Measurements from ENCODE around the gene ATP4A.

The ATP4A gene

GRCh38 chr19:35565016-35565856 is 1.8 kb upstream of the ATP4A start:
- DNase-seq (ENCODE audit: low read depth in 2 of 2) = no peak

DNA sequence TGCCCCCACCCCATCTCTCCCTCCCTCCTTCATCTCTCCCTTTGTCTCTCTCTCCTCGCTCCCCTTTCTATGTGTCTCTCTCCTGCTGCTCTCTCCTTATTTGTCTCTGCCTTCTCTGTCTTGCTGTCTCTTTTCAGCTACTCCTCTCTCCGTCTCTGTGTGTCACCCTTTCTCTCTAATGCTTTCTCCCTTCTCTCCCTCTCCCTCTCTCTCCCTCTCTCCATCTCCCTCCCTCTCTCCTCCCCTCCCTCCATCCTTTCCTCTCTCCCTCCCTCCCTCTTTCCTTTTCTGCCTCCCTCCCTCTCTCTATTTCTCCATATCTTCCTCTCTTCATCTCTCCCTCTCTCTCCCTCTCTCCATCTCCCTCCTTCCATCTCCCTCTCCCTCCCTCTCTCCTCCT is 682 bp downstream of the ATP4A start:
- no peak for DNase-seq (ENCODE audit: low read depth in 2 of 2)

DNA sequence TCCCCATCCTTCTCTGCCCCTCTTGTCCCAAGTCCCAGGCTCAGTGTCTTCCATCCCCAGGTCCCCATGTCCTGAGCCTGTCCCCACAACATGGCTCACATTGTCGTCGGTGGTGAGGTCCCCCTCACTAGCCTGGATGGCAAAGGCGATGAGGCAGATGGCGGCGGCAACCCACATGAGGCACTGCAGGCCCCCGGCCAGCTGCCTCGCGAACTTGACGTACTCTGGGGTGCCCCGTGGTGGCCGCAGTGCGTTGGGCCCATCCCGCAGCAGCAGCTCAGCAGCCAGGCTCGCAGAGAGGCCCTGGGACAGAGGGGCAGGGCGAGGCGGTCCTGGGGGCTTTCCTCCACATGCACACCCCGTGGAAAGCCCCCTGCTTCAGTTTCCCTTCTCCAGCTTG is 1.1 kb downstream of the ATP4A start:
- no peak for DNase-seq (ENCODE audit: low read depth in 2 of 2)

- no peak for DNase-seq (ENCODE audit: low read depth in 2 of 2)
Observed at GRCh38 chr19:35561436-35561835, 2.0 kb downstream of the ATP4A start.

DNA sequence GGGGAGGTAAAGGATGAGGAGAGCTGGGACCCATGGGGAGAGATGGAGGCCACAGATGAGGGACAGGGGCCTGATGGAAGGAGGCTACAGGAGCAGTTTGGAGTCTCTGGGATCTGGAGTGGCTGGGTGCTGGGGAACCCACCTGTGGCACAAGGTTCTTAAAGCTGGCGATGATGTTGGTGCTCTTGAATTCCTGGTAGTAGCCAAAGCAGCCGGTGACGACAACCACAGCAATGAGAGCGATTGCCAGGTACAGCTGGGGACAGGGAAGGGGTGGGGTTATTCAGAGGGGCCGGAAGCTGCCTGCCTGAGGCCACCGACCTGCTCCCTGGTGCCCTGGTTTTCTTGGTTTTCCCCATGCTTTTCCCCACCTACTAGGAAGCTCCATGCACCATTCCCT is 2.8 kb downstream of the ATP4A start:
- no peak for DNase-seq (ENCODE audit: low read depth in 2 of 2)

DNA sequence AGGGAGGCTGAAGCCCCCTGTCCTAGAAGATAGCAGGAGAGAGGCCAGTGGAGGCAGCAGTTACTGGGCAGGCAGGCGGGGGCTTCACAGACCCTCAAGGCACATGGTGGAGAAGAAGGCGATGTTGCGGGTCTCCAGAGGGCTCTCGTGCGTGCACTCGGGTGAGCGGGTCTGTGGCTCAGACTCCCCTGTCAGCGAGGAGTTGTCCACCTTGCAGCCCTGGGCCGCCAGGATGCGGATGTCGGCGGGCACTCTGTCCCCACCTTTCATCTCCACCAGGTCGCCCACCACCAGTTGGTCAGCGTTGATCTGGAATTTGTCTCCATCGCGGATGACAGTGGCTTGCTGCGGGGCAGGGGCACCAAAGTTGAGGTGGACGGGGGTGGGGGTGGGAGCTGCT is 3.2 kb downstream of the ATP4A start:
- DNase-seq (ENCODE audit: low read depth in 2 of 2) = no peak

- DNase-seq (ENCODE audit: low read depth in 2 of 2) = no peak
Observed at GRCh38 chr19:35559781-35560180, 3.7 kb downstream of the ATP4A start.

- DNase-seq (ENCODE audit: low read depth in 2 of 2) = no peak
Observed at GRCh38 chr19:35559281-35559659, 4.2 kb downstream of the ATP4A start.

GRCh38 chr19:35558400-35559280 is 4.8 kb downstream of the ATP4A start:
- DNase-seq (ENCODE audit: low read depth in 2 of 2) = no peak

- DNase-seq (ENCODE audit: low read depth in 2 of 2) = peak in 1 of 2 donors; percentile 38
Observed at GRCh38 chr19:35557539-35558399, 5.7 kb downstream of the ATP4A start.

- no peak for DNase-seq (ENCODE audit: low read depth in 2 of 2)
Observed at GRCh38 chr19:35556846-35557538, 6.5 kb downstream of the ATP4A start.

GRCh38 chr19:35556025-35556590 is 7.3 kb downstream of the ATP4A start:
- DNase-seq (ENCODE audit: low read depth in 2 of 2) = no peak

DNA sequence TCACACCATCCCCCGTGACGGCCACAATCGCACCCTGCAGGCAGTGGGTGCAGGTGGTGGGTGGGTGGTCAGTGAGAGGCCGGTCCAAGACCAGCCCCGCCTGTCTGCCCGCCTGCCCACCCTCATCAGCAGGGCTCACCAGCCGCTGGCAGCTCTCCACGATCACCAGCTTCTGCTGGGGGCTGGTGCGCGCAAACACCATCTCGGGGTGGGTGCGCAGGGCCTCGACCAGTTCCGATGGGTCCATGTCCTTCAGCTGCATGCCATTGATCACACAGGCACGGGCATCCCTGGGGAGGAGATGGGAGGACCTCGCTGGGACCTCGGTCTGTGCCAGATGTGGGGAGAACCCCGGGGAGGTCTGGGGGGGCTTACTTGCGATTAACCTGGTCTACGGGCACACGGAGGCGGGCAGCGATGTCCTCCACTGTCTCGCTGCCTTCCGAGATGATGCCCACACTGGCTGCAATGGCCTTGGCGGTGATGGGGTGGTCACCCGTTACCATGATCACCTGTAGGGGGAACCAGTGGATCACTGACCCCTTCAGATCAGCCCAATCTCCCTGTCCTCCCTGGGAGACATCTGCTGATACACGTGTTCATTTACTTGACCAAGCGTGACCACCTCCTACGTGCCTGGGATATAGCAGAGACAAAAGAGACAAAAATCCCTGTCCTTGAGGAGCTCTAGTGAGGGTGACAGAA is 8.0 kb downstream of the ATP4A start:
- DNase-seq (ENCODE audit: low read depth in 2 of 2) = no peak

DNA sequence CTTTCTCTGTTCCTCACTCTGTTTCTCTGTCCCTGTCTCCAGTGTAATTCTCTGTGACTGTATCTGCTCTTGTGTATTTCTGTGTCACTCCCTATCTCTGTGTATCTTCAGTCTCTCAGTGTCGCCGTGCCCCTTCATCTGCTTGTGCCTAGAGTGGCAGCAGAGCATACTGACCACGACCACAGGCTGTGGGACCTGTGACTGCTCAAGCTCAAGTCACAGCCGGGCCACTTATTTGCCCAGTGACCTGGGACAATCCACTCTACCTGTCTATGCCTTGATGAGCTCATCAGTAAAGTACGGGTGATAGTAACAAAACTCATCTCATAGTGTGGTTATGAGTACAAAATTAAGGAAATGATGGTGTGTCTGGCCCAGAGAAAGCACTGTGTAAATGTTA is 9.4 kb downstream of the ATP4A start:
- DNase-seq (ENCODE audit: low read depth in 2 of 2) = no peak

DNA sequence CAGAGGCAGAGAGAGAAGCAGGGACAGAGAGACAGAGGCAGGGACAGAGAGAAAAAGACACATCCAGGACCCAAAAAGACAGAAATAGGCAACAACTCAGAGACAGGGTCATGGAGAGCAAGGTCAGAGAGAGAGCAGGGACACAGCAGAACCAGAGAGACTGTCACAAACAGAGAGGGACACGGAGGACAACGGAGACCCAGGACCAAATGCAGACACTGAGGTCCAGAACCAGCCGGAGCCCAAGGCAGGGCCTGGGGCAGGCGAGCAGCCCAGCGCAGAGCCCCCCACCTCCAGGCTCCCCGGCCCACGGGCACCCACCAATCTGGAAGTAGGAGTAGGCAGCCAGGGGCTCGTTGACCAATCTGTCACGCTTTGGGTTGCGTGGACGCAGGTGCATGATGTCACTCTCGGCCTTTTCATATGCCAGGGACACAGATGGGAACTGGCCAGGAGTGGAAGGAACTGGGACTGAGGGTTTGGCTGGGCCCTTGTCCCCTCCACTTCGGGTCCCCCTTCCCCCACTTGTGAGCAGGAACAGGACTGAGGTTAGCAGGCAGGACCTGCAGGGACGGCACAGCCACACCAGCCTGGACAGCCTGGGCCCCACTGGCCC is 10.0 kb downstream of the ATP4A start:
- no peak for DNase-seq (ENCODE audit: low read depth in 2 of 2)

GRCh38 chr19:35552534-35553384 is 10.7 kb downstream of the ATP4A start:
- DNase-seq (ENCODE audit: low read depth in 2 of 2) = no peak

DNA sequence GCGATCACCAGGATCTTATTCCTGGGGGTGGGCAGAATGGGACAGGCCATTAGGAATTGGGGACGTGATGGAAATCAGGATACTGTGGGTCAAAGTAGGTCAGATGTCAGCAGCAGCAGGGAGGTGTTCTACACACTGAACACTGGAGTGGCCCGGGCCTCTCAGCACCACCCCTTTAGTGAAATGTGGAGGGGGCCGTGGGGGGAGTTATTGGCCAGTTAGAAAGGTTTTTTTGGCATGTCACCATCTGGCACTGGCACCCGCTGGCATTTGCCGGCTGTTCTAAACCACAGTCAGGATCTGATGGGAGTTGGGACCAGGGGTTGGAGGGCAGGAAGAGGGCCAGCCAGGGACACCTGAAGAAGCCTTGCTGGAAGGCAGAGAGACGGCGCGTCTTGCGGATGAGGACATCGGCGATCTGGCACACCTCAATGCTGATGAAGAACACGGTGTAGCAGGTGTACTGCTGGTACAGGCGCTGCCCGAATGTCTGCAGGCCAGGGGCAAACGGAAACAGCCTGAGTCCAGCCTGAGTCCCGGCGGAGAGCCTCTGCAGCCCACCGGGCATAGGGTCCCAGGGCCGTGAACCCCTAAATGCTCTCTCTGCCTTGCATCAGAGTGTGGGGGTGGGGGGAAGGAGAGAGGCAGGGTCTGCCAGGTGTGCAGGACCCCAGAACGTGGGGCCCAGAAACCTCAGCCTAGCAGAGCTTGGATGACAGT is 12.2 kb downstream of the ATP4A start:
- no peak for DNase-seq (ENCODE audit: low read depth in 2 of 2)

DNA sequence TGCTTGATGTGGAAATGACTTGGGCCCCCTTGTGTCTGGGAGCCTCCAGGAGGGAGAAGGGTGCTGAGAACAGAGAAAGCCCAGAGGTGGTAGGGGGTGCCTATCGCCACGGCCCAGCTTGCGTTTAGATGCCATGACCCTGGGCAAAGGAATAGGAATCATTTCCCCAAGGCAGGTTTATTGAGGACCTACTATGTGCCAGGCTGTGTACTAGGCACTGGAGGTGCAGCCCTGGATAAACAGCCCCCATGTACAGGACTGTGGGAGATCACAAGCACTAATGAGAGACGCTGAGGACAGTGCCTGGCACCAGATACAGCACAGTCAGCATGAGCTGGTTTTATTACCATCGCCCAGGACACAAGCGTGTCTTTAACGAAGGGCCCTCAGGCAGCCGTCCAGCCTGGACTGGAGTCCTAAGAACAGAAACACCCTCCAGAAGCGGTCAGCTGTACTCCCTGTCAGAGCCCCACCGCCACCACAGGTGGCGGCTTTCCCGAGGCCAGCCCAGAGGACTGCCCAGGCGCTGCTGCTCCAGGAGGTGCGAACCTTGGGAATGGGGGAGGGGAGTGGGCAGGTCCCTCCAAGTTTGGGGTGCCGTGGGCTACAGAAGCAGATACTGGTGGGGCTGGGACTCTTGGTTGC is 13.5 kb downstream of the ATP4A start:
- no peak for DNase-seq (ENCODE audit: low read depth in 2 of 2)

Data from stimulated activated CD4-positive, alpha-beta T cell treated with anti-CD3 and anti-CD28 coated beads, Interleukin-1b, Interleukin-23, amount 100 ng/mL, for 1 hour (primary cell).